Measurements from ENCODE around the gene ASTN2.

ASTN2 gene

DNA sequence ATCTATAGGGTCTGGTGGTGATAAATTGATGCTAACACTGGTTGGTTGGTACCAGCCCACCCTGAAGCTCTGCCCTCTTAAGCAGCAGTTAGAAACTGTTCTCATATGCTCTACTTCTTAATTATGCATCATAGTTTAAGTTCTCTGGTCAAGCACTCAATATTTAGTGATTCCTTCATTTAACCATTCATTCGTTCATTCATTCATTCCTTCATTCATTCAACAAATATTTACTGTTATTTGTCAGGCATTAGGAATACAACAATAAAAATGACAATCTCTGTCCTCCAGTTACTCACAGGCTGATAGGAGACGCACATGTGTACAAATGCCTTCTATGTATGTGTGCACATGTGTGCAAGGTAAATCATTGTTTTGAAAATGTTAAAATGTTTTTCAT lies 673.1 kb downstream of the ASTN2 start:
- DNase-seq (ENCODE audit: extremely low read depth, low read depth), result no peak
- H3K4me3 ChIP-seq (replicated peaks; ENCODE audit: low read depth, low read length), result no peak overlapping the region
- TF ChIP-seq, protein P1, sequence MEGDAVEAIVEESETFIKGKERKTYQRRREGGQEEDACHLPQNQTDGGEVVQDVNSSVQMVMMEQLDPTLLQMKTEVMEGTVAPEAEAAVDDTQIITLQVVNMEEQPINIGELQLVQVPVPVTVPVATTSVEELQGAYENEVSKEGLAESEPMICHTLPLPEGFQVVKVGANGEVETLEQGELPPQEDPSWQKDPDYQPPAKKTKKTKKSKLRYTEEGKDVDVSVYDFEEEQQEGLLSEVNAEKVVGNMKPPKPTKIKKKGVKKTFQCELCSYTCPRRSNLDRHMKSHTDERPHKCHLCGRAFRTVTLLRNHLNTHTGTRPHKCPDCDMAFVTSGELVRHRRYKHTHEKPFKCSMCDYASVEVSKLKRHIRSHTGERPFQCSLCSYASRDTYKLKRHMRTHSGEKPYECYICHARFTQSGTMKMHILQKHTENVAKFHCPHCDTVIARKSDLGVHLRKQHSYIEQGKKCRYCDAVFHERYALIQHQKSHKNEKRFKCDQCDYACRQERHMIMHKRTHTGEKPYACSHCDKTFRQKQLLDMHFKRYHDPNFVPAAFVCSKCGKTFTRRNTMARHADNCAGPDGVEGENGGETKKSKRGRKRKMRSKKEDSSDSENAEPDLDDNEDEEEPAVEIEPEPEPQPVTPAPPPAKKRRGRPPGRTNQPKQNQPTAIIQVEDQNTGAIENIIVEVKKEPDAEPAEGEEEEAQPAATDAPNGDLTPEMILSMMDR (IDR thresholded peaks at IDR 0.05; ENCODE audit: low read depth, low read length, missing control alignments), result no peak

DNA sequence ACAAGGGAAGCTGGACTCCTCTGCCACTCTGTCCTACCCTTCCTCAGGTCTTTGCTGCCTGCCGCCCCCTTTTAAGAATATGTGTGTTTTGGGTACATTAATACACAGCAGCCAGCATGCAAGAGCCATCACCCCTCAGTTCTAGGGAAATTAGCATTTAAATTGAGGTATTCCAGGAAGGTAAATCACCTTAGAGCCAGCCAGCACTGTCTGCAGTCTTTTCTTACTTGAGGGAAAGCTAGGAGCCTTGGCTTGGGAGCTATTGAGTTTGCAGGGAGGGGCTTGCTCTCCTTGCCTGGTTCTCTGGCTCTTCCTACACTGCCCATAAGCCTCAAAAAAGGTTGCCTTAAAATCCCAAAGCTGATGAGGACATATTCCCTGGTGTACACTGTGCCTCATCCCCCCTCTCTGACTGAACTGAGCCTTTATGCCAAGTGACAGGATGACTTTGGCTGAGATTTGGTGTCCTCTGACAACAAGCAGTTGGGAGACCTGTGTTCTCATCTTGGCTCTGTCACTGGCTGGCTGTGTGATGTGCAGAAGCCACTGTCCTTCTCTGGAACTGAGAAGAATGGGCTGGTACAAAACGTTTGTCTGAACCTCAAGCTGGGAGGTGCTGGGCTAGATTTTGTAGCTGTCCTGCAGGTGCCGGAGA lies 673.6 kb downstream of the ASTN2 start:
- no peak for DNase-seq (ENCODE audit: extremely low read depth, low read depth)
- H3K4me3 ChIP-seq (replicated peaks; ENCODE audit: low read depth, low read length), result no peak overlapping the region
- TF ChIP-seq, protein P1 (IDR thresholded peaks at IDR 0.05; ENCODE audit: low read depth, low read length, missing control alignments), result no peak

DNA sequence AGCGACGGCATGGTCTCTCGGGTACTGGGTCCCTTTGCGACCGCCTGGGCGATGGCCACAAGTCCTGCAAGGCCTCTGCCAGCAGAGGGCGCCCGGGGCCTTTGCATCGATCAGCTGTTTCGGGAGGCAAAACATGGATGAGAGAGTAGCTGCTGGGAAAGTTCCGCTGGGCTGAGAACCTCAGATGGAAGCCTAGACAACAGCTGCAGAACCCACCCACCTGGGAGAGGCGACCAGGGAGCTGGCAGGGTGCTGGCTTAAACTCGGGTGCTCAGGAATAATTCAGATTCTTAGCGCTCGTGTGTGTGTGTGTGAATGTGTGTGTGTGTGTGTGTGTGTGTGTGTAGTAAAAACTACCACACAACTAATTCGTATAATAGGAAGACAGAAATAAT lies 677.7 kb downstream of the ASTN2 start:
- peak; percentile 29 for DNase-seq (ENCODE audit: extremely low read depth, low read depth)
- TF ChIP-seq, protein P1 (IDR thresholded peaks at IDR 0.05; ENCODE audit: low read depth, low read length, missing control alignments), result peak; percentile 99
- H3K4me3 ChIP-seq (replicated peaks; ENCODE audit: low read depth, low read length), result no peak overlapping the region

DNA sequence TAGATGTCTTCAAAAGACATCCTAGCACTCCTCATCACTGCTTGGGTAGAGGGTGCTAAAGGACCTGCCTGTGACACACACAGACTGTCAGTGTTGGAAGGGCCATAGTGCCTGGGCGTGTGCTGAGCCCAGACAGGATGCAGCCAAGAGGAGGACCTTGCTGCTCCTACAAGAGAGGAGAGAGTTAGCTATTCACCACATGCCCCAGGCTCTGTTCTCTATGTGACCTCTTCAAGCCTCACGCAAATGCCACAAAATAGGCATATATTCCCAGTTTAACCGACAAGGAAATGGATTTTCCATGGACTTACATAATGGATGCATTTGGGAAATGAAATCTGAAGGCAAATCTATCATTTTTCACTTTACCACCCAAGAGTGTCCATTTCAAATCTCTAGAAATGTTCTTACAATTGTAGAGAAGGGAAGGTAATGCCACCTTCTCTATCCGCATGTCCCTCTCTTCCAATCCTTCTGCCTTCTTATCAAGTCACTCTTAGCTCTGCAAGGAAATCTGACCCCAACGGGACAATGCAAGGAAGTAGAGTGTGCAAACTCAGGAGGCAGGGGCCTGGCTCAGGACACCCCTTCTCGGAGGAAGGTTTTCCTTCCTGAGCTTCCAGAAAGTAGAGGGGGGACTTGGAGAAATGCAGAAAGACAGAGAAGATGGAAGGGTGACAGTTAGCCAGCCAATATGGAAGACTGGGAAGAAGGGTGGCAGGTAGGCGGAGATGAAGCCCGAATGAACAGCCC lies 678.3 kb downstream of the ASTN2 start:
- TF ChIP-seq, protein P1 (IDR thresholded peaks at IDR 0.05; ENCODE audit: low read depth, low read length, missing control alignments), result no peak
- no peak overlapping the region for H3K4me3 ChIP-seq (replicated peaks; ENCODE audit: low read depth, low read length)
- DNase-seq (ENCODE audit: extremely low read depth, low read depth), result no peak

DNA sequence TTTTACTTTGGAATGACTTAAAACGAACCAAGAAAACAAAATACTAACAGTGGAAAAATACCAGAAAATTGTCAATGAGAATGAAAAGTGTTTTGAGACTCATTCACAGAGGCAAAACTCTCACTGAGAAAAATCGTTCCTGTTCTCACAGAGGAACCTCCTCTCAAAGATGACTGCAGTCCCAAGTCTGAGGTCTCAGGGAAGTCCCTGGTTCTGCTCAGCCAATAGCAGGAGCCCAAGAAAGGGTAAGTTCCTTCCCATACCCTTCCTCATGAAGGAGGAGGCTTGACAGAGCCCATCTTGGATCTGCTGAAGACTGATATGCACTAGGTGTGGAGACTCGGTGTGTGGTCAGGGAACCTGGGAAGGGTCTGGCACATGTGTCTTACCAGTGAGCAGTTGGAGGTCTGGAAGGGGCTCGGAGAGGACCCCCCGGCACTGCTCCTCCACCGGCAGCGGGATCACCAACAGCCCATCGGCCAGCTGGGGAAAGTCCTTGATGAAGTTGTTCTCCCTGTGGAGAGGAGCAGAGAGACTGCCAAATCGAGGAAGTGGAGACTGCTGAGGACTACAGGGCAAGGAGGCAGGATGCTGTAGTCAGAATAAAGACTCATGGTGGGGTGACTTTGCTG lies 681.7 kb downstream of the ASTN2 start:
- H3K4me3 ChIP-seq (replicated peaks; ENCODE audit: low read depth, low read length), result no peak overlapping the region
- DNase-seq (ENCODE audit: extremely low read depth, low read depth), result no peak
- TF ChIP-seq, protein P1 (IDR thresholded peaks at IDR 0.05; ENCODE audit: low read depth, low read length, missing control alignments), result no peak

DNA sequence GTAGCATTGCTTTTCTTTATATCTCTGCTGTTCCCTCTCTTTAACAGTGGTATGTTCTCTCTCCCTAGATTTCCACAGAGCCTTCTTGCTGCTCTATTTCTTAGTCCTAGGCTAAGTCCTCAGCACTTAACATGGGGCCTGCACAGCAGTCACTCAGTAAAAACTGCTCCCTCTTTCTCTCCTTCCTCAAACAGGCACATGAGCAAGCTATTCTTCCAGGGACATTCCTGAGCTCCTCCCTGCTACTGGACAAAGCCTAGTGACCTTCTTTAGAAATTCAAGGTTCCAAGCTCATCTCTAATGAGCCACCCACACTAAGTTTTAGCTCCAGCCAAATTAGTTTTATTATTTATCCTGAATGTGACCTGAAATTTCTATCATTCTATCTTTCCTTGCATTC lies 688.3 kb downstream of the ASTN2 start:
- TF ChIP-seq, protein P1 (IDR thresholded peaks at IDR 0.05; ENCODE audit: low read depth, low read length, missing control alignments), result no peak
- DNase-seq (ENCODE audit: extremely low read depth, low read depth), result no peak
- H3K4me3 ChIP-seq (replicated peaks; ENCODE audit: low read depth, low read length), result no peak overlapping the region

All from HFF-Myc (cell line).